HUES48 (cell line): ENCODE measurements around the gene EXOC4.

ENCODE experiments used
- H3K27ac ChIP-seq: one replicate; pipeline ENCODE4 v1.7.0; 2013; ENCODE audit warnings: low read depth, low read length, inconsistent platforms
- H3K27me3 ChIP-seq: 2 replicates; pipeline ENCODE4 v1.6.1; 2013; ENCODE audit warnings: mild to moderate bottlenecking, low read length; ENCODE audit not compliant: control insufficient read depth, insufficient read depth
- H3K36me3 ChIP-seq: 2 replicates; pipeline ENCODE4 v1.6.1; 2013; ENCODE audit warnings: low read length; ENCODE audit not compliant: control insufficient read depth, insufficient read depth
- H3K4me1 ChIP-seq: 2 replicates; pipeline ENCODE4 v1.6.1; 2013; ENCODE audit warnings: mild to moderate bottlenecking, low read length; ENCODE audit not compliant: control insufficient read depth, insufficient read depth
- H3K4me3 ChIP-seq: 2 replicates; pipeline ENCODE4 v1.5.1; 2013; ENCODE audit warnings: mild to moderate bottlenecking, low read depth, low read length
- H3K9ac ChIP-seq: 2 replicates; pipeline ENCODE4 v1.6.1; 2013; ENCODE audit warnings: mild to moderate bottlenecking, low read depth, low read length, moderate library complexity
- H3K9me3 ChIP-seq: 2 replicates; pipeline ENCODE4 v1.6.1; 2013; ENCODE audit warnings: low read length; ENCODE audit not compliant: control insufficient read depth, insufficient read depth

EXOC4 gene

DNA sequence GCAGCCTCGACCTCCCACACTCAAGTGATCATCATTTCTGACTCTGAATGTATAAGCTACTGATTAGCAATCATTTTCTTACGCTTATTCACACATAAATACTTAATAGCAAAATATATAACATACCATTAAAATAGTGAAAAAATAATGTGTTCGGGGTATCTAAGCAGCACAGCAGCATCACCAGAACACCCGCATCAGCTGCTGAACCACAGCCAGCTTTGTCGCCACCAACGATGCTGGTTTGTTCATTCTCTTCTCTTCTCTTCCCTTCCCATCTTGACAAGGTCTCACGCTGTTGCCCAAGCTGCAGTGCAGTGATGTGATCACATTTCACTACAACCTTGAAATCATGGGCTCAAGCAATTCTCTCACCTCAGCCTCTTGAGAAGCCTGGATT, 449.2 kb downstream of the EXOC4 start:
- Histone ChIP-seq H3K36me3 (no peaks in the 10 kb centered on the region), H3K27me3 (no peaks in the 10 kb centered on the region), H3K27ac (no peak overlapping the region), H3K4me3 (no peak overlapping the region), H3K9ac (no peak overlapping the region), H3K9me3 (no peaks in the 10 kb centered on the region), H3K4me1 (peaks cover 8% of the 10 kb centered on the region; the same call in 1 of the 2 replicates)

DNA sequence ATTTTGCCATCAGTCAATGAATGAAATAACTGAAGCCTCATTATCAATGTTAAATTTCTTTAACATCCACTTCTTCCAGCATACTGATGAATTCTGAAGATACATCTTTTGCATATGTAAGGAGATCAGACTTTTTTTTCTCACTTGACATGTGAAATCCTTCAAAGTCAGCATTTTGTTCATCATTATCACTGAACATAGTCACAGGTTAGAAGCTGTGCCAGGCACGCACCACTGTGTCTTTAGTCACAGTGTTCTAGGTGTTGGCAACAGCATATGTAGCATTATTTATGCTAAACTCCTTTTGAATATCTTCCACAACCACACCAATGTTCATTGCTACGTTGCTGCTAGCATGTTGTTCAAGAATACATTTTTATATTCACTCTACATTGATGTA, 450.1 kb downstream of the EXOC4 start:
- Histone ChIP-seq H3K4me1 (peaks cover 5% of the 10 kb centered on the region; the same call in 1 of the 2 replicates), H3K27me3 (no peaks in the 10 kb centered on the region), H3K9ac (no peak overlapping the region), H3K4me3 (no peak overlapping the region), H3K27ac (no peak overlapping the region), H3K9me3 (no peaks in the 10 kb centered on the region), H3K36me3 (no peaks in the 10 kb centered on the region)

DNA sequence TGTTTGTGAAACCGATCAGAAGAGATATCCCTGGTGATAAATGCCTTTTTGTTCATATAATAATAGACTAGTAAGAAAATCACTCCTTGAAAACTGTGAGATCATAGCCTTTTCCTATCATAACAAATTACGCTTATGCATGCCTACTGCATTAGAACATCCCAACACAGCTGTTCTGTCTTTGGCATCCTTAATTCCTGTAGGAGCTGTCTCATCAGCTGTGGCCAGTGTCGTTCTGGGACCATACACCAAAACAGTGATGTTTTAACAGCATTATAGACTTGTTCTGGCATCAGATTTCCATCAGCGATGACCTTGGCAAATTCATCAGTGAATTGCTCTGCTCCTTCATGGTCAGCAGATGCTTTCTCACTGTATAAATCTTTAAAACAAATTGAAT, 450.7 kb downstream of the EXOC4 start:
- H3K9ac ChIP-seq = no peak overlapping the region

DNA sequence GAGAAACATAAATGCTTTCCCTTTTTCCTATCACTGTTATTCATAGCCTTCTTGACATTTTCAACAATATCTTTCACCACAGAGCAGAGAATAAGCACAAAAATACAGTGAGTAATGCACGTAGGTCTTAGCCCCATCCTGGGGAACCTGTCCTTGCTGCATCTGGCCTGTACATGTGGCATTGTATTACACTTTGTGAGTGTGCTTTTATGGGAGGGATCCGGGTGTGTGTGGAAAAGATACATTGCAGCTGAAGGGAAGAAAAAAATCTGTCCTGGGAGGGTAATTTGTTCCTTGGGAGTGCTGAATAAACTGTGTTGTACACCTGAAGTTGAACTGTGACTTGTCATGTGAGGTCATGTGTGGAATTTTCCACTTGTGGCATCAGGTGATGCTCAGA, 451.6 kb downstream of the EXOC4 start:
- Histone ChIP-seq H3K27ac (no peak overlapping the region), H3K9me3 (no peaks in the 10 kb centered on the region), H3K4me1 (no peaks in the 10 kb centered on the region), H3K9ac (no peak overlapping the region), H3K27me3 (no peaks in the 10 kb centered on the region), H3K4me3 (no peak overlapping the region), H3K36me3 (no peaks in the 10 kb centered on the region)

More for the DNA sequence above, 450.7 kb downstream of the EXOC4 start:
- no peak overlapping the region for H3K27ac ChIP-seq
- H3K4me1 ChIP-seq = no peaks in the 10 kb centered on the region
- no peaks in the 10 kb centered on the region for H3K36me3 ChIP-seq
- H3K27me3 ChIP-seq = no peaks in the 10 kb centered on the region
- H3K9me3 ChIP-seq = no peaks in the 10 kb centered on the region
- no peak overlapping the region for H3K4me3 ChIP-seq

DNA sequence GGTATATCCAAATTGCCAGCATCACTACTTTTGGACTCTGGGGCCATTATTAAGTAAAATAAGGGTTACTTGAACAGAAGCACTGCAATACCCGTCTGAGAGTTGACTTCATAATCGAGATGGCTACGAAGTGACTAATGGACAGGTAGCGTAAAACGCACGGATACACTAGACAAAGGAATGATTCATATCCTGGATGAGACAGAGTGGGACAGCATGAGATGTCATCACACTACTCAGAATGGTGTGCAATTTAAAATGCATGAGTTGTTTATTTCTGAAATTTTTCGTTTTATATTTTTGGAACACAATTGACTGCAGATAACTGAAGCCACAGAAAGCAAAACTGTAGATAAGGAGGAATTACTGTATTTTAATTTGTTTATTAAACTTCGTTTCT, 452.7 kb downstream of the EXOC4 start:
- H3K36me3 ChIP-seq = no peaks in the 10 kb centered on the region
- H3K4me1 ChIP-seq = no peaks in the 10 kb centered on the region
- H3K4me3 ChIP-seq = no peak overlapping the region
- no peak overlapping the region for H3K9ac ChIP-seq
- H3K9me3 ChIP-seq = no peaks in the 10 kb centered on the region
- no peak overlapping the region for H3K27ac ChIP-seq
- H3K27me3 ChIP-seq = no peaks in the 10 kb centered on the region

DNA sequence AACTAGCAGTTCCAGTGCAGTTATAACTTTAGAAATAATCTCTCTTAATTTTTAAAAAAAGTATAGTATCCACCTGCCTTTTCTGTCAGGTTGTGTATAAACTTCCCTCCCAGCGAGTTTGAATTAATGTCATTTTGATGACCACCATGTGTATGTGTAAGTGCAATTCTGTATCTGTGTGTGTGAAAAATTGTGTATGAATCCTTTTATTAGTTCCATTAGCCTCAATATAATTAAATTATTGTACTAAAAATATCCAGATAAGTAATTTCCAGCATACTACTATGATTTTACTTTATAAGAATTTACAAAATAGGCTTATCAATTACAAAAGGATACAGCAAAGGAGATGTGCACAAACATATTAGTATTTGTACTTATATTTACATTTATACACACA, 453.1 kb downstream of the EXOC4 start:
- Histone ChIP-seq H3K27ac (no peak overlapping the region), H3K4me1 (no peaks in the 10 kb centered on the region), H3K36me3 (no peaks in the 10 kb centered on the region), H3K4me3 (no peak overlapping the region), H3K9me3 (no peaks in the 10 kb centered on the region), H3K27me3 (no peaks in the 10 kb centered on the region), H3K9ac (no peak overlapping the region)

DNA sequence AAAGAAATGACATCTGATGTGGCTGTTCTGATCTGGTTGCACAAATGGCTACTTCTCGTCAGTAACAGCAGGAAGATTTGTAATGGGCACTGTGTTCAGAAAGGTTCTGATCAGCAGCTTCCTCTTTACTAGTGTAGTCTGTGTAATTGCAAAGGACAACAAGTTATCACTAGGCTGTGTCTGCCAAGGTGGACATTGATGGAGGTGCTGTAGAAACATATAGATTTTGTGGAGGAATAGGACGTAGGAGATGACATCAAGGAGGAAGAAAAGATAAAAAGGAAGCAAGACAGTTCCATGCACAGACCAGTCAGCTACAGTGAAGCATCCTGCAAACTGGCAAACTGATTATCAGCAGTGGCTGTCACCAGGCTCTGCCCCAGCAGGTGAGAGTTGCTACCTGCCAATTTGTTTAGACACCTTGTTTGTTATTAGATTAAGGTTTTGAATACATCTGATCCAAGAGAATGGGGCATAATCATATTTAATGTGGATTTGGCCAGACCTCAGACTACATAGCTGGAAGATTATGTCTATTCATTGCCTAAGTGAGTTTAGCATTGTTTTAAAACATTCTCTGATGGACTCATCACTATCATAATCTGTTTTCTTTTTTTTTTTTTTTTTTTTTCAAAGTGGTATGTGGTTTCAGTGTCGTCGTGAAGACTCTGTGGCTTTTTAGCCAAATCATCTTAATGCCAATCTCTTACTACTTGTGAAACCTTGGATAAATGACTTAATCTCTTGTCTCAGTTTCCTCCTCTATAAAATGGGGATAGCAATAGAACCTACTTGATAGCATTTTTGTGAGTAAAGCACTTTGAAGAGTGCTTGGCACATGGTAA, 456.4 kb downstream of the EXOC4 start:
- H3K9me3 ChIP-seq = no peaks in the 10 kb centered on the region
- no peak overlapping the region for H3K4me3 ChIP-seq
- H3K9ac ChIP-seq = no peak overlapping the region
- H3K27ac ChIP-seq = no peak overlapping the region
- no peaks in the 10 kb centered on the region for H3K4me1 ChIP-seq
- no peaks in the 10 kb centered on the region for H3K27me3 ChIP-seq
- no peaks in the 10 kb centered on the region for H3K36me3 ChIP-seq

DNA sequence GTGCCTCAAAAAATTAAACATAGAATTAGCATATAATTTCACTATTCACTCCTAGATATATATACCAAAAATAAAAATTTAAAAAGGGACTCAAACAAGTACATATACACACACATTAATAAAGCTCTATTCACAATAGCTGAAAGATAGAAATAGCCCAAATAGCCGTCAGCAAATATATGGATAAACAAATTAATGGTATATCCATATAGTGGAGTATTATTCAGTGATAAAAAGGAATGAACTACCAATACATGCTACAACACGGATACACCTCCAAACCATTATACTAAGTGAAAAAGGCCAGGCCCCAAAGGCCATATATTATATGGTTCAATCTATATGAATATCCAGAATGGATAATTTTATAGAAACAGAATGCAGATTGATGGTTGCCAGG, 459.7 kb downstream of the EXOC4 start:
- Histone ChIP-seq H3K9ac (no peak overlapping the region), H3K9me3 (no peaks in the 10 kb centered on the region), H3K27me3 (no peaks in the 10 kb centered on the region), H3K36me3 (no peaks in the 10 kb centered on the region), H3K27ac (no peak overlapping the region), H3K4me3 (no peak overlapping the region), H3K4me1 (no peaks in the 10 kb centered on the region)

DNA sequence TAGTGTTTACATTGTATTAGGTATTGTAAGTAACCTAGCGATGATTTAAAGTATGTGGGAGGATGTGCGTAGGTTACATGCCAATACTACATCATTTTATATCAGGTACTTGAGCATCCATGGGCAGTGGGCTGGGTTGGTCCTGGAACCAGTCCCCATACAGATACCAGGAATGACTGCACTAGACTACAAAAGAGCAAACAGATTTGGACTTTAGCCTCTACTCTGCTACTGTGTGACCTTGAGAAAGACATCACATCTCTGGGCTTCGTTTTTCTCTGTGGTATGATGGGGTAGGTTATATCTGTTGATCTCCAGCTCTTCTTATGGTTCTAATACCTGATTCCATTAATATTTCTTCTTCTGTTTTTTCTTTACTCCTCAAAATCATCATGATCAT, 461.8 kb downstream of the EXOC4 start:
- Histone ChIP-seq H3K36me3 (no peaks in the 10 kb centered on the region), H3K27me3 (no peaks in the 10 kb centered on the region), H3K4me3 (no peak overlapping the region), H3K9ac (no peak overlapping the region), H3K9me3 (no peaks in the 10 kb centered on the region), H3K27ac (no peak overlapping the region), H3K4me1 (no peaks in the 10 kb centered on the region)

DNA sequence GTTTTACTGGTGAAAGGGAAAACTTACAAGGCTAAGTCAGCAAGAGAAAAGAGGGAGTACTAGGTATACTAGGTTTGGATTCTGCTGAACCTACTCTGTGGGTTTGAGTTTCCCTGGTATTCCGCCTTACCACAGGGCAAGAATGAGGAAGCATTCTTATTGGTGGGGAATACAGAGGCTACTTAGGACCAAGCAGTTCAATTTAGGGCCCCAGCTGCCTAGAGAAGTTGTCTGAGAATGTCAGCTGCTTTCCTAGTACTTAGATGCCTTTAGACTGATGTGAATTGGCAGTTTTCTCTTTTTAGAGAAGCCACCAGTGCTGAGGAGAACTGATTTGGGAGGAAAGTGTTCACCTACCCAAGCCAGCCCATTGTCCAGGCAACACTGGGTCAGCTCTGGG, 465.3 kb downstream of the EXOC4 start:
- H3K27me3 ChIP-seq = no peaks in the 10 kb centered on the region
- H3K9ac ChIP-seq = no peak overlapping the region
- H3K36me3 ChIP-seq = no peaks in the 10 kb centered on the region
- no peak overlapping the region for H3K27ac ChIP-seq
- H3K4me1 ChIP-seq = no peaks in the 10 kb centered on the region
- no peak overlapping the region for H3K4me3 ChIP-seq
- H3K9me3 ChIP-seq = no peaks in the 10 kb centered on the region

DNA sequence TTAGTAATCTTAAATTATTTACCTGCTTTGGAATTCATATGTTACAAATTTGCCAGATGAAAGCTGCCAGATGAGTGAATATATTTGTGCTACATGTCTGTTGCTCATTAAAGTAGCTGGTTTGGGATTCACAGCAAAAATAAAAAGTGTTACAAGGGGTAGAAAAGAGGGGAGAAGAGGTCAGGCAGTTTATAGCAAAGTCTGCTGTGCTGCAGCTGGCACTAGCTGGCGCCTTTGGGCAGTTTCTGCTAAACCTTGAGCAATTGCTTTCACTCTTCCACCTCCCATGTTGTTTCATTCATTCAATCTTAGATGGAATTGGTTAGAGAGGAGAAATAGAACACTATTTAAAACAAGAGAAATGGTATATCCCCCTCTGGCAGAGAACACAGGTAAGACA, 470.2 kb downstream of the EXOC4 start:
- no peak overlapping the region for H3K27ac ChIP-seq

More for the DNA sequence above, 470.2 kb downstream of the EXOC4 start:
- no peak overlapping the region for H3K9ac ChIP-seq
- H3K4me3 ChIP-seq = no peak overlapping the region
- H3K36me3 ChIP-seq = no peaks in the 10 kb centered on the region
- H3K4me1 ChIP-seq = peaks cover 7% of the 10 kb centered on the region; the same call in 1 of the 2 replicates
- no peaks in the 10 kb centered on the region for H3K27me3 ChIP-seq
- H3K9me3 ChIP-seq = no peaks in the 10 kb centered on the region
